ENCODE measurements around the gene PLB1.

DNA sequence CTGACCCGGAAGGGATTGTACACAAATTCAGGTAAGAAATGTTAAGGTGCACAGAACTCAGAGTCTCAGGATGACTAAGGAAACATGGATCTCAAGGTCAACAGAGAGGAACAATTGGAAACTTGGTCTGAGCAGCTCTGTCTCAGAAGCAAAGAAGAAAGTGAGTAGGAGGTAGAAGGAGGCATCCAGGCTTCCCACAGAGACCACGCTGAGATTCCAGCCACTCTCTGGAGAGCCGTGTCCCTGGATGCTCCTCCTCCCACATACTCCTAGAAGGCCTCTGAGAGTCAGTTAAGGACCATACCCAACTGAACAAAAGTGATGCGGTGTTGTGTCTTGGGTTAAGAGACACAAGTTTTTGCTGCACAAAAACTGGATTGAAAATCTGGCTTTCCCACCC lies 8.6 kb upstream of the PLB1 start:
- TF ChIP-seq TAF1 (IDR thresholded peaks at IDR 0.05; ENCODE audit: low read depth, low read length) (no peak), POLR2AphosphoS5 (IDR thresholded peaks at IDR 0.05; ENCODE audit: low read depth, low read length) (no peak)

Data from GM12891 (cell line).